ENCODE measurements around the gene COL15A1.
"Not testable (repeated sequence)": the region's sequence is repeated elsewhere in the genome, so short reads cannot be mapped to it uniquely, and the experiment has no call there.

Gene COL15A1

DNA sequence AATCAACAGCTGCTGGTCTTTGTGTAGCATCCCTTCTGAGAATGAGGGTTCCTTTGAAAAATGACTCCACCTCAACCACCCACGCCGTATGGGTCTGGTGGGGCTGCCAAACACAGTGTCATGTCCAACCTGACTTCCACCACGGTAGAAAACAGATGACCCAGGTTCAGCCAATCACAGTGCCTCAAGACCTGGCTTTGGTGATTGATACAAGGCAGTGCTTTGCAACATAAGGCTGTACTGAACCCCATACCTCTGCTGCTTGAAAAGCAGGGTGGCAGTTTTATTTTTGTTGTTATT is 149.7 kb downstream of the COL15A1 start:
- TF ChIP-seq, protein P1, sequence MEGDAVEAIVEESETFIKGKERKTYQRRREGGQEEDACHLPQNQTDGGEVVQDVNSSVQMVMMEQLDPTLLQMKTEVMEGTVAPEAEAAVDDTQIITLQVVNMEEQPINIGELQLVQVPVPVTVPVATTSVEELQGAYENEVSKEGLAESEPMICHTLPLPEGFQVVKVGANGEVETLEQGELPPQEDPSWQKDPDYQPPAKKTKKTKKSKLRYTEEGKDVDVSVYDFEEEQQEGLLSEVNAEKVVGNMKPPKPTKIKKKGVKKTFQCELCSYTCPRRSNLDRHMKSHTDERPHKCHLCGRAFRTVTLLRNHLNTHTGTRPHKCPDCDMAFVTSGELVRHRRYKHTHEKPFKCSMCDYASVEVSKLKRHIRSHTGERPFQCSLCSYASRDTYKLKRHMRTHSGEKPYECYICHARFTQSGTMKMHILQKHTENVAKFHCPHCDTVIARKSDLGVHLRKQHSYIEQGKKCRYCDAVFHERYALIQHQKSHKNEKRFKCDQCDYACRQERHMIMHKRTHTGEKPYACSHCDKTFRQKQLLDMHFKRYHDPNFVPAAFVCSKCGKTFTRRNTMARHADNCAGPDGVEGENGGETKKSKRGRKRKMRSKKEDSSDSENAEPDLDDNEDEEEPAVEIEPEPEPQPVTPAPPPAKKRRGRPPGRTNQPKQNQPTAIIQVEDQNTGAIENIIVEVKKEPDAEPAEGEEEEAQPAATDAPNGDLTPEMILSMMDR (IDR thresholded peaks at IDR 0.05; ENCODE audit: borderline replicate concordance, insufficient read depth, low read depth, low read length): no peak

DNA sequence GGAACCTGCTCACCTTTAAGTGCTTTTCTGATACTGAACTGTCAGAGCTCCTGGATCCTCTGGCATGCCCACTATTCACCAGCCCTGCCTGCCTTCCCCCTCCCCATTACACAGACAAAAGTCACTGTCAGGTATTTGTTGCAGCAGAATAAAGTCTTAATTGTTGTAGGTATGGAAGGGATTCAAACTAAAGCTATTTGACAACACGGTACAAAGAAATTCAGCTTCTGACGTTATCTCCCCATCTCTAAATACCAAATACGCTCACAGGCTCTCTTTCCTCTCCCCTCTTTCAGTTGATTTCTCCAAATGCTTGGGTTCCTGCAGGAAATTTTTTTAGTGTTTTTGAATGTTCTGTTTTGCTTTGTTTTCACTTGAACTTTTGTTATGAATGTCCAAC is 151.9 kb downstream of the COL15A1 start:
- TF ChIP-seq, protein P1 (IDR thresholded peaks at IDR 0.05; ENCODE audit: borderline replicate concordance, insufficient read depth, low read depth, low read length): no peak
- no peak overlapping the region for H3K4me3 ChIP-seq (ENCODE audit: low read depth, low read length)

More for the DNA sequence above, 149.7 kb downstream of the COL15A1 start:
- no peak overlapping the region for H3K4me3 ChIP-seq (ENCODE audit: low read depth, low read length)

DNA sequence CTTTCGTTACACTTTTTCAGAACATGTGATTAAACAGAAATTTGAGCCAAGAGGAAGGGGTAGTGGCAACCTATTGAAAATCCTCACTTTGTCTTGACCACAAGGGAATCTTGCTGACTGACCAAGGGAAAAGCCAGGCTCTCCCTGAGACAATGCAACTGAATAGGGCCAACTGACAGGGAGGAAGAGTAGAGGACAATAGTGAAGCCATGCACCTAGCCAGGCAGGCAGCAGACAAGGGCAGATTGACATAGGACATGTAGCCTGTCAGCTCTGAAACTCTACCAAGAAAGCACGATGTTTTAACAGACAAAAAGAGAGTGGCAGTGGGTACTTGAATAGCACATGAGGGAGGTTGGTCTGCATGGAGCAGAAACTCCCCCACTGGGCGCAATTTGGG is 152.7 kb downstream of the COL15A1 start:
- TF ChIP-seq, protein P1 (IDR thresholded peaks at IDR 0.05; ENCODE audit: borderline replicate concordance, insufficient read depth, low read depth, low read length): no peak
- H3K4me3 ChIP-seq (ENCODE audit: low read depth, low read length): no peak overlapping the region

DNA sequence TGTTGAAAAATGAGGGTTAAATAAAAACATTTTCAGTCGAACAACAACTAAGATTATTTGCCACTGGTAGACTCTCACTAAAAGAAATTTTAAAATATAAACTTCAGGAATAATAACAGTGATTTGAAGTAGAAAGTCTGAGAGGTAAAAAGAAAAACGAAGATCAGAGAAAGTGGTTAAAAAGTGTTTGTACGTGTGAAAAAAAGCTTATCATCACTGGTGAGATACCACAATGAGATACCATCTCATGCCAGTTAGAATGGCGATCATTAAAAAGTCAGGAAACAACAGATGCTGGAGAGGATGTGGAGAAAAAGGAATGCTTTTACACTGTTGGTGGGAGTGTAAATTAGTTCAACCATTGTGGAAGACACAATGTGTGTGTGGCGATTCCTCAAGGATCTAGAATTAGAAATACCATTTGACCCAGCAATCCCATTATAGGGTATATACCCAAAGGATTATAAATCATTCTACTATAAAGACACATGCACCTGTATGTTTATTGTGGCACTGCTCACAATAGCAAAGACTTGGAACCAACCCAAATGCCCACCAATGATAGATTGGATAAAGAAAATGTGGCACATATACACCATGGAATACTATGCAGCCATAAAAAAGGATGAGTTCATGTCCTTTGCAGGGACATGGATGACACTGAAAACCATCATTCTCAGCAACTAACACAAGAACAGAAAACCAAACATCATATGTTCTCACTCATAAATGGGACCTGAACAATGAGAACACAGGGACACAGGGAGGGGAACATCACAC is 156.3 kb downstream of the COL15A1 start:
- H3K4me3 ChIP-seq (ENCODE audit: low read depth, low read length): not testable (repeated sequence)

DNA sequence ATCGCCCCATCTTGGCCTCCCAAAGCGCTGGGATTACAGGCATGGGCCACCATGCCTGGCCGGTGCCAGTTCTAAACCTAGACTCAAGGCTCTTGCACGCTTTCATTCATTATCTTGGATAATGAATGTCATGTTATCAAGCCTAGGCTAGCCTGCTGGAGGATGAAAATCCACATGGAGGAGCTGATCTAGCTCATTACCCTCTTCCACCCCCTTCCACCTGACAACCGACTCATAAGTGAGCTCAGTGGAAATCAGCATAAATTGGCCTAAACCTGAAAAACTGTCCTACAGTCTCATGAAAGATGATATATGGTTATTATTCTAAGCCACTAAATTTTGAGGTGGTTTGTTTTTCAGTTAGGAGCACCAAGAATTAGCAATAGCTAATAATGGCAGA is 157.6 kb downstream of the COL15A1 start:
- no peak overlapping the region for H3K4me3 ChIP-seq (ENCODE audit: low read depth, low read length)
- TF ChIP-seq, protein P1 (IDR thresholded peaks at IDR 0.05; ENCODE audit: borderline replicate concordance, insufficient read depth, low read depth, low read length): no peak

DNA sequence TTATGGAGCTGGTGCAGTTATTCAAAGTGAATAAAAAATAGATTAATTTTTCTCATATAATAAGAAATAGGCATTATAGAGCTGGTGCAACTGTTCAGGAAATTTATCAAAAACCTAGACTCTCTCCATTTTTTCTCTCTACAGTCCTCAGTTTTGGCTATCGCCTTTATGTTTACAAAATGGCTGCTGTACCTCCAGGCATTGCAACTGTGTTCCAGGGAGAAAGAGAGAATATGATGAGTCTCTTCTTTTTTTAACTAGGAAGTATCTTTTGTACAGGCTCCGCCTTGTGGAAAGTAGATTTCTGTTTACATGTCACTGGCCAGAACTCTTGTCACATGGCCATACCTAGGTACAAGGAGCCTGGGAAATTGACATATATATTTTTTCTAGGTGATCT is 158.1 kb downstream of the COL15A1 start:
- H3K4me3 ChIP-seq (ENCODE audit: low read depth, low read length): no peak overlapping the region
- TF ChIP-seq, protein P1 (IDR thresholded peaks at IDR 0.05; ENCODE audit: borderline replicate concordance, insufficient read depth, low read depth, low read length): no peak

DNA sequence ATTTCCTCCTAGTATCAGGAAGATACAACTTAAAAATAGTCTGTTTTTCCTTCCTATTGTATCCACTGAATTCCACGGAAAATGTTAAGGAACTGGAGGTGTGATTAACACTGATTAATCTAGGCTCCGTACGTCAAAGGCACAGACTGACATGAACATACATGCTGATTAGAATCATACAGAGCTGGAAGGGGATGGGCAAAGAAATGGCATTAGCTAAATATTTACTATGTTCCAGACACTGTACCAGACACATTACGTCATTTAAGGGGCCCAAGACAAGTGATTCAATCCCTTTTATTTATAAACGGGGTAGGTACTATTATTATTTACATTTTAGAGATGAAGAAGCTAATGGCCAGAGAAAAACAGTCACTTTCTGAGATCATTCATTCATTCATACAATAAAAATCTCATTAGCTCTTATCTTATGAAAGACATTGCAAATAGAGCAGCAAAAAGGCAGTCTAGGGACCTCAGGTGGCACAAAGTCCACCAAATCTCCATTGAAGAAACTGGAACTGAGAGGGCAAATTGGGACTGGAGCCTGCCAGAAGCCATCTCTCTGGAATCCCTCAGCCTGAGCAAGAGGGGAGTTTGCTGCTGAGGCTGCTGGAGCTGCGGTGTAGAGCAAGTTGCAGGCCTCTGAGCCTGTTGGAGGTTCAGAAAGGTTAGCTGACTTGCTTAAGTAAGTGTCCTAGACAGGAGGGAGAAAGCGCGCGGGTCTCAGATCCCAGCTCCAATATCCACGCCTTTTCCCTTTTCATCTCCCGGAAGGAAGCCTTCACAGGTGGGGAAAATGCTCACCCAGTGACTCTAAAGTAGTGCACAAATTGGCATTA is 159.6 kb downstream of the COL15A1 start:
- H3K4me3 ChIP-seq (ENCODE audit: low read depth, low read length): no peak overlapping the region

More for the DNA sequence above, 159.6 kb downstream of the COL15A1 start:
- TF ChIP-seq, protein P1 (IDR thresholded peaks at IDR 0.05; ENCODE audit: borderline replicate concordance, insufficient read depth, low read depth, low read length): no peak
